GM18909 (cell line): ENCODE data around the gene CAPNS1.
"Not testable (repeated sequence)": the region's sequence is repeated elsewhere in the genome, so short reads cannot be mapped to it uniquely, and the experiment has no call there.

ENCODE experiments used
- ATAC-seq: cut with Tn5 transposase; IDR thresholded peaks from one replicate; pipeline ENCODE4 v1.9.1; 2021; ENCODE audit warnings: mild to moderate bottlenecking; ENCODE audit not compliant: unreplicated experiment, poor library complexity

CAPNS1 gene

GRCh38 chr19:36113894-36114720, 25.8 kb upstream of the CAPNS1 start:
- no peak for ATAC-seq

GRCh38 chr19:36114721-36115452, 25.0 kb upstream of the CAPNS1 start, which contains the start of gene POLR2I:
POLR2I (minus strand) TSS chr19:36114875; CDS start chr19:36114856, 19 bp downstream.
- peak; percentile 82 for ATAC-seq

GRCh38 chr19:36115453-36116343, 24.2 kb upstream of the CAPNS1 start, which contains the start of gene TBCB:
TBCB (plus strand) TSS chr19:36115468; CDS start chr19:36115561, 93 bp downstream.
- peak; percentile 38 for ATAC-seq

GRCh38 chr19:36116344-36116637, 23.6 kb upstream of the CAPNS1 start:
- ATAC-seq = no peak

- no peak for ATAC-seq
Measured at GRCh38 chr19:36120092-36120983, 19.5 kb upstream of the CAPNS1 start.

- ATAC-seq = no peak
Measured at GRCh38 chr19:36120984-36121358, 18.9 kb upstream of the CAPNS1 start.

- ATAC-seq = no peak
Measured at GRCh38 chr19:36121486-36122124, 18.3 kb upstream of the CAPNS1 start.

- ATAC-seq = no peak
Measured at GRCh38 chr19:36125557-36125956, 14.3 kb upstream of the CAPNS1 start.

GRCh38 chr19:36128392-36128736, 11.5 kb upstream of the CAPNS1 start:
- peak; percentile 1 for ATAC-seq

GRCh38 chr19:36131221-36131620, 8.6 kb upstream of the CAPNS1 start:
- not testable (repeated sequence) for ATAC-seq

GRCh38 chr19:36134867-36135266, 5.0 kb upstream of the CAPNS1 start:
- not testable (repeated sequence) for ATAC-seq

- ATAC-seq = no peak
Measured at GRCh38 chr19:36136964-36137686, 2.7 kb upstream of the CAPNS1 start.

- no peak for ATAC-seq
Measured at GRCh38 chr19:36139120-36139472, 770 bp upstream of the CAPNS1 start.

- ATAC-seq = peak; percentile 12
Measured at GRCh38 chr19:36140304-36141038, 605 bp downstream of the CAPNS1 start.

- peak; percentile 49 for ATAC-seq
Measured at GRCh38 chr19:36141039-36141927, 1.4 kb downstream of the CAPNS1 start.

- no peak for ATAC-seq
Measured at GRCh38 chr19:36142046-36142445, 2.2 kb downstream of the CAPNS1 start.

GRCh38 chr19:36142496-36142895, 2.6 kb downstream of the CAPNS1 start:
- ATAC-seq = no peak
